CD4-positive, alpha-beta T cell treated with Interleukin-17A for 4 hours (primary cell): ENCODE data around the gene OLIG3.

ENCODE experiments used
- DNase-seq: peaks from one replicate; pipeline ENCODE4 v3.0.0-alpha.2; 2020; ENCODE audit warnings: mixed read lengths

OLIG3 gene

DNA sequence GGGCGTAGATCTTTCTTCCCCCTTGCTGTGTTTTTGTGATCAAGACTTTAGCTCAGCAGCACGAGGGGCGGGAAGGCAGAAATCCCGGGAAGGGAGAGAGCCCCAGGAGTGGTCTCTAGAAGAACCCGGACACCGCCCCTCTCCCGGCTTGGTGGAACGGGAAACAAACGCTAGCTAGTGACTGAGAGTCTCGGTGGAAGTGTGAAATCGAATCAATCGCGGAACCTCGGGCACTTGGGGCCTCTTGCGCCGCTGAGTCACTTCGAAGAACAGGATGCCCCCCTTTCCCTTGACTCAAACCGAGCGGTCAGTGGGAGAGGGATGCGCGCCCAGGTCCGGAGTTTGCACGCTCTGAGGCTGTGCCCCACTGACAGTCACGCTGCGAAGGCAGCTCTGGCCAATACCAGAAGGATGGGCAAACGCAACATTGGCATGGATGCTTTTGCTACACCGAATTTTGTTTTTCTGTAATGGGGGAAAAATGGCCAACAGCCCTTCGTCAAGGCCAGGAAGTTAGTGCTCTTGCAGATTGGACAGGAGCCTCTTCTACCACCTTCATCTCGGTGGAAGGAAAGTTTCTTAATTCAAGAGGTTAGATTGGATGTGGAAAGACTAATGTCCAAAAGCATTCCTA lies 1.6 kb upstream of the OLIG3 start:
- peak; percentile 14 for DNase-seq

DNA sequence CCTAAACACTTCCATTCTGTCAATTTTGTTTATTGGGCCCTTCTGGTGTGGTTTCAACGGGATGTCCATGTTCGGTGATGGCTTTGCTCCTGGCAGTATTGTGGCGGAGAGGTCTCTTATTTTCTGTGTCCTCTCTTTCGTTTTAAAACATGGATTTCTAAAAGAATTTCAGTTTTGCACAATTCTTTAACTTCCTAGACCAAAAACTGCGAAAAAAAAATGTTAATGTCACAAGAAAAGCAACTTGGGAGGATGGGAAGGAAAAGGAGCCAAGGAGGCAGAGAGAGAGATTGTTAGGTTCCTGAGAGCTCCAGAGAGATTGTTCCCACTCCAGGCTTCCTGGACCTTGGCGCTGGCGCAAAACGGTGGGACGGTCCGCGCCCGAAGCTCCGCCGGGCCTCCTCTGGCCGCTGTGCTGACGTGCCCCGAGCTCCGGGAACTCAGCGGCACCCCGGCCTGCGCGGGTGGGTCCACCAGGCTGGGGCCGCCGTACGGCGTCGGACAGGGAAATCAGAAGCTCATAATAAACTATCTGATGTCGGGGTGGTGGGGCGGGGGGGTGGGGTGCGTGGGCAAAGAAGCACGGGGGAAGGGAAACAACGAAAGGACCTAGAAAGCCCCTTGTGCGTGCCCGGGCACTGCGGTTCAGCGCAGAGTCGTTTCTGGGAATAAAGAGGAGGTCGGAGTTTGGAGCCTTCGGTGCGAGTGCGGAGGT lies 951 bp upstream of the OLIG3 start:
- DNase-seq: no peak

DNA sequence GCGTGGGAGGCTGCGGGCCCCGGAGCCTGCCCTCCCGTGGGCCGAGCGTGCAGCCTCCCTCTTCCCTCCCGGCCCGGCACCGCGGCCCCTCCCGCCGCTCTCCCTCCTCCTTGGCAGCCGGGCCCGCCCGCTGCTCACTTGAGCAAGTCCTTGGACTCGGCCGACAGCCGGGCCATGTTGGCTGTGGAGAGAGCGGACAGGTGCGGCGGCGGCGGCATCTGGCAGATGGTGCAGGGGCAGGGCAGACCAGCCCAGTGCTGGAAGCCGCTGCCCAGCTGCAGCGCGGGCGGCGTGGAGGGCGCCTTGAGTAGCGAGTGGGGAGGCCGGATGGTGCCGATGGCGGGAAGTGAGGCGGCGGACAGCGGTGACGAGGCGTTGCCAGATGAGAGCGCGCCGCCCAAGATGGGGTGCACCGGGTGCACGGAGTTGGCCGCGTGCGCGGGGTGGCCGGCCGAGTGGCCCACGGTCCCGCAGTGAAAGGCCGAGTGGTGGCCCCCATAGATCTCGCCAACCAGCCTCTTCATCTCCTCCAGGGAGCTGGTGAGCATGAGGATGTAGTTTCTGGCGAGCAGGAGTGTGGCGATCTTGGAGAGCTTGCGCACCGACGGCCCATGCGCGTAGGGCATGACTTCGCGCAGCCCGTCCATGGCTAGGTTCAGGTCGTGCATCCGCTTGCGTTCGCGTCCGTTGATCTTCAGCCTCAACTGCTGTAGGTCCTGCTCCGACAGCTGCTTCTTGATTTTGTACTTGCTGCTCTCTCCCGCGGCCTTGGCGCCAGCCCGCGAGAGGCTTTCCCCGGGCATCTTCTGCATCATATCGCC lies 766 bp downstream of the OLIG3 start:
- DNase-seq: peak; percentile 43

DNA sequence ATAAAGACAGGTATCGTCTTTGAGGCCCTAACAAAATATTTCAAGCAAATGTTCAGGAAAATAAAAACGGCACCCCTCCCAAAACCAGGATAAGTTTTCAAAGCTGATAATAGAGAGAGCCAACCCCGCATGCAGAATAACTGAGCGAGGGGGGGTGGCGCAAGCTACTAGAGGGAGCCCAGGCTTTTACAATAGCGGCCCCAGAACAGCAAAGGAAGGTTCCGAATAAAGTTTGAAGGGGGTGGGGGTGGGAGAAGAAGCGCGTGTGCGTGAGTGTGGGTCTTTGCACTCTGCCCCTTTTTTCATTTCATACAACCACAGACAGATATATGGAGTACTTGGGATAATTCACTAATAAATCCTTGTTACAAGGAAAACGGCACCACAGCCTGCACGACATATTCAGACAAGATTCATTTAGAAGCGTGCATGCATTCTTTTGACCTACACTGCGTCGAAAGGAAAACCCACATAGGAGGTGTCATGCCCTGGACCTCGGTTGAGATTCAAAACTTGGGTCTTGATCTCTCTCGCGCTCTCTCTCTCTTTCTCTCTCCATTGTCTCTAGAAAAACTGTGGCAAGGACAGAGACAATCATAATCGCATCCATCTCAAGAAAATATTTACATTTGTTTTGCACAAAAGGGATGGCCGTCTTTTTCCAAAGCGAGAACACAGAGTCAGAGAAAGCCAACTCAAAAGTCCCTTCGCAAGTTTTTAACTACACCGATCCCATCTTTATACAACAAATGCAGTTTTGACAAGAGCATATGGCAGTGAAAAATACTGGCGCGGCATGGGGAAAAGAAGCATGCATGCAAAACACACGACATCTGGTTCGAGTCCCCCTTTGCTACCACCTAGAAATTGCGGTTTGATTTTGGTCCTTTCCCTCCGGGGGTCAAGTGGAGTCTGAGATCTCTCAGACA lies 1.6 kb downstream of the OLIG3 start:
- no peak for DNase-seq

DNA sequence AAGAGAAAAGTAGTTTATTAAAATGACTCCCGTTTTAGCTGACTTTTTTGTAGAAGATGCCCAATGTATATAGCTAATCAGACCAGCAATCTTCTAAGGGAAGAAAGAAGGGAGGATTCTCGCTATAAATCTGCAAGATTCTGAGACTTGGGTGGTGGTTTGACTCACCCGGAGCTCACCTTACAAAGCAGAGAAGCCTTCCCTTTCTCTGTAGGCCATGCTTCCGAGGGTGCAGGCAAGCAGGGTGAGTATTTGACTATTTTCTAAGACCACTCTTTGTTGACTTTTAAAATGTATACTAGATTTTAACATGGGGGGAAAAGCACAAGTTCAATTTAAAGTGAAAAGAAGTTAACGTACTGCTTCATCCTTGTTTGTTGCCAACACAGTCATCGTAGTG lies 2.7 kb downstream of the OLIG3 start:
- no peak for DNase-seq

DNA sequence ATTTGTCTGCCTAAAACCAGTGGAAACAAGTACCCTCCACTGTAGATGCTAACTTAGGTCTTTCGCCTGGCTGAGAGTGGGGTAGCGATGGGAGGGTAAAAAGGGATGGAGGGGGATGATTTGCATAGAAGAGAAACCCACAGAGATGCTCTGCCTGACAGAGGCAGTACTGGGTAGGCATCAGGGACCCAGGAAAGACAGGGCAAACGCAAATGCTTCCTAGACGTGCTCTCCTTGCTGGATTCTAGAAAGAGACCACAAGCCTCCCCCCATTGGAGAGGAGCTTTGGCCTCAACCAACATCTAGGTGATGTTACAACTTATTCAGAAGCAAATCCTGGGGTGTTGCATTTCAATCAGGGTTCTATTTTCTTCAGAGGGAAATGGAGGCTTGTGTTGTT lies 3.2 kb downstream of the OLIG3 start:
- no peak for DNase-seq

DNA sequence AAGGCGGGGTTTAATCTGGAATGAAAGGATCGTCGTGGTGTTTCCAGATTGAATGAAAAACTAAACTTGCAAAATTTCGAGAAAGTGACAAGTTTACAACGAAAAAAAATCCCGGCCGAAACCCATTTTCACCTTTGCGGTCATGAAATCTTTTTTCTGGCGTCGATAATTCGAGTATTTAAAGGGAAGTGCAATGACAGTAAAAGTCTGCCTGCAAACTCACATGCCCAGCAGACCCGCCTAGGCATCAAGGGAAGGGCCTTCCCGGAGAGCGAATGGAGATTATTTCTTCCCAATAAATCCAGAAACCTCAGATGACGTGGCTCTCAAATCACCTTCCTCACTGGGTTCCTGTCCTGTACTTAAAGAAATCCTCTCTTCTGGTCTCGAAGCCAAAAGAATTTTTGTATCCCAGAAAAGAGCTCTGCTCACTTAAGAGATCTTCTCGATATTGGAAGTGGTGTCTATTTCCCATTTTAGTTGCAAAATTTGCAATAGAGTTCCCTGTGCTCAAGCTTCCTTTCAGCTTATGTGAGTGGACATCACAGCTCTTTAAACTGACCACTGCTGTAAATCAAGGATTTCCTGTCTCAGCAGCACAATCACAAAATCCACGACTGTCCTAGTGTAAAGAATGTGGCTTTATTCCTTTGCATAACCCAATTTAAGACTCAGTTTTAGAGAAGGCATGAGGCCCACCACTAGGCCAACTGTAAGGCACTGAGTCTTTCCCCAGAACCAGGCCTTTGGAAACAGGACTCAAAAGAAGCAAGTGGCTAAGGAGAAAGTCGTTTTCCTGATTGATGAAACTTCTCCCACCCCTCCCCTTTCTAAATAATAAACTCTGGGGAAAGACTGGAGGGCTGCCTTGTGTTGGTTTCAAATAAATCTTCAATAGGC lies 3.9 kb downstream of the OLIG3 start:
- DNase-seq: no peak

DNA sequence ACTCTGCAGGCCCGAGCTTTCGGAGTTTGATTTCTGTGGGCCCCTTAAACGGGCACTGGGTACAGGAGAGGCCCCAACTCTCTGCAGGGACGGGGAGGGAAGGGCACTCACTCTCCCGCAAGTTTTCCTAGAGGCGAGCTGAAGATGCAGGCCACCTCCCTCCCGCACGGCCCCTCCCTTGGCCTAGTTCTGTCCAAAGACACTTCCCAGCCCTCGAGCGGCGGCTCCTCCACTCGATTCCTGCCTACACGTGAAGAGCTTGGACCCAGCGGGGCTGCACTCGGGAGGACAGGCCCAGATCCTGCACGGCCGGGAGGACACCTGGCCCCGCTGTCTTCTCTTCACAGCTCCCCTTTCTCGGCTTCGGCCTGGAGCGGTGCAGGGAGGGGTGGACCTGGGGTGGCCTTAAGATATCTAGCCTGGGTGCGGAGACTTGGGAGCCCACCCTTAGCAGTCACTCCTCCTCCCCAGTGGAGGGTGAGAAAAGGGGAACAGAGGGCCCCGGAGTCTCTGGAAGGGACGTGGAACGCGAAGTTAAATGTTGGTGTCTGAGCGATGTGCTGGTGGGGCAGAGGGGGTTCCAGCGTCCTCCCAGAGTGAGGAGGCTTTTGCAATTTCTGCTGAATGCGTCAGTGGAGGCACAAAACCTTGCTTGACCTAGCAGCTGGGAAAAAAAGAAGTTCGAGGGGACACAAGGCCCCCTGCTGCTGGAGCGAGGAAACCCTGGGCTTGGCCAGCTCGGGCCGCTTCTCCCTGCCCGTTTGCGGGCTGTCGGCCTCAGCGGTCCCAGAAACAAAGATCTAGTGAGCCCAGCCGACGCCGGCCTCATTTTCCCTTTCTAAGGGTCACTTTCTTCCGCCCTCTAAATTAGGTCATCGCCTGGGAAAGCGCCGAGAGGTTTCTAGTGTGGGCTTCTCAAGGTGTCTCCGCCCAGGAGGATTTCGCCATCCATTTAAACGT lies 4.9 kb downstream of the OLIG3 start:
- DNase-seq: no peak

DNA sequence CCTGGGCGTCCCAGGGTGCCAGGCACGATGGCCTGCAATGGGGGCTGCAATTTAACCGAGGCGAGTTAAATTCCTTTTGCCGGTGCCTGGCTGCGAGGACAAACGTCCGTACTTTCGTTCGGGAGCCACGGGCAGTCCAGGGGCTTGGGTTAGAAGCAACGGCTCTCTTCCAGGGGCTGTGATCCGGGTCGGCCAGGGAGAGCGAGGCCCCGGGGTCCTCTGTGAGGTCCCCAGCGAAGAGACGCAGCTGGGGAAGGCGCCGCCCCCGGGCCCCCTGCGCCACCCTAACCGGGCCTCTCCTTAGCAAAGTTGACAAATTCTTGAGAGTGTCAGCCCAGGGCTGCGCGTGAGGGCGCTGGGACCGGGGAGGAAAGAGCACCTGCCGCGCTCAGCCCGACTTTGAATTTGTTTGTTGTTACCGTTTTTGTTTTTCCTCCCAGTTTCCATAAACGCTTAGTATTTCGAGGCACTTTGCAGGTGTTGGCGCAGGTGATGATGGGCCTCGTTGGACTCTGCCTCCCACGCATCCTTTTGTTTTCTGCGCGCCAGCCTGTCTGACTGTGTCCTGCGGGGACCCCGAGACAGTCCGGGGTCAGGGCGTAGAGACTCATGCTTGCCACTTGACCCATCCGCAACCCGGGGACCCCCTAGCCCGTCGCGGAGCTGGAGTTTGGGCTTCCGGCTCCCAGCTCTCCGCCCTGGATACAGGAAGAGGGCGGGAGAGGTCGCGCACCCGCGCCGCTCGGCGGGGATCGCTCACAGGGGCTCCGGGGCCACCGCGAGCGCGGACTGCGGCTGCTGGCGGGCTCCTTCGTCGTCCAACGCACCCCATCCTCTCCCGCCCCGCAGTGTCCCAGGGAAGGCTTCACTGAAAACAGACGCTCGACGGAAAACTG lies 5.8 kb downstream of the OLIG3 start:
- peak; percentile 36 for DNase-seq

DNA sequence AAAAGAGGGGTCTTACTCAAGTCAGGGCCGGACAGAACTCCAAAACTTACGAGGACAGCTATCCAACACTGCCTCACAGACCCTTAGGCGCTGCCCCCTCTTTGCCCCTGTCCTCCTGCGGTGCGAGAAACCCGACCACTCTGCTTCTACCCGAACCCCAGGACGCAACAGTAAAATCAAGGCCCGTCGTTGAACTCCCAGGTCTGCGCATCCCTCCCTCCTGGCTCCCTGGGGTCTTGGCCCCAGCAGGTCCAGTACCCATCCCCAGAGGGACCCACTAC lies 6.4 kb downstream of the OLIG3 start:
- no peak for DNase-seq

DNA sequence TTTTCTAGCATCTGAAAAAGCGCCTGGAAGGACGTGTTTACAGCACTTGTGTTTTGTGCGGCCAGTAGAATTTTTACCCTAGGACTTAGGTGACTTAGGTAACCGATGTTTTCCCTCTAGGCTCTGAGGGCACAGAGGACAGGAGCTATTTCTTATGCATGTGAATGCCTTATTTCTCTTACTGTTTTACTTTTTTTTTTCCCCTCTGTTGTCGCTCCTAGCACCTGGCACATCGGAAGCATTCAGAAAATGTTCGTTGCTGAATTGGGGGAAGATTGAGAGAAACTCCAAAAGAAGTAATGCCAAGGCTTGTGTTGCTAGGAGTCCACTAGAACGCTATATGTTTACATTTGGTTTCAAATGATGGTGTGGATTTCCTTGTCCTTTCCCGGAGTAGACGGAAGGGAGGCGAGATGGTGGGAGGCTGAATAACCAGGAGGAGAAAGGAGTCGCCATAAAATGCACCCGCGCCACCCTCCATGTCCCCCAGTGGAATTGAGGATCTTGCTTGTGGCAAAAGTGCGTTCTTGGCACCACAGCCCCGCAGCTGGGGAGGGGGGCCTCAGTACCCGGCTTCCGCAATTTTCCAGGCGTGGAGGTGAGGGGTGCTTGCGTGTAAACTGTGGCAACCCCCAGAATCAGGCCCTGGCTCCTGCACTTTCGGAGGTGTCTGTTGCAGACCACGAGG lies 6.9 kb downstream of the OLIG3 start:
- DNase-seq: peak; percentile 6

DNA sequence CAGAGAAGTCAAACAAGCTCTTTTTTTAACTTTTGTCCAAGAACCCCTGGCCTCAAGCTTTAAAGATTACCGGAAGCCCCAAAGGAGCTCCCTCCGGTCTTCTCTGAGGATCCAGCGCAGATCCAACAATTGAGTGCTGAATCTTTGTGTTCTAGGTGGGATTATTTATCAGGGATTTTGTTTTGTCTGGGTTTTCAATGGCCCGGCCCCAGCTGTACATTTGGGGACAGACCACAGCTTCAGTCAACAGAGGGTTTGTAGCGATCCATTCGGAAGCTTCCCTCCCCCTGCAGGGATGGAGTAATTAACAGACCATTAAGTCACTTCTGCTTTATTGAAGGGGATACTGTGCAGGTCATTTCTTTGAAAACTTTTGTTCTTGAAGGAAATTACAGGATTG lies 7.8 kb downstream of the OLIG3 start:
- DNase-seq: no peak

DNA sequence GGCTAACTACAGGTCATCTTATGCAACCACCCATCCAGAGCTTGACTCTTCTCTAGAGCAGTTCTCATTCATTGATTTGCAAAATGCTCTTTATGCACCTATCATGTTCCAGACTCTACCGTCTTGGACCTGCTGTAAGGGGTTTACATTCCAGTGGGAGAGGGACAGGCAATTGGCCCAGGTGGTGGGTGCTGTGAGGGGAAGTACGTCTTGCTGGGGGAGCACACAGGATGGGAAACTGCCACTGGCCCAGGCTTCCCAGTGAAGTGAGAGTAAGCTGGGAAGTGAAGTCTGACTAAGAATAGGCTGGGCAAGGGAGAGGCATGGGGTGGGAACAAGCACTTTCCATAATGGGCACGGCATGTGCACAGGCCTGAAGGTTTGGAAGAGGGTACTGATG lies 13.8 kb downstream of the OLIG3 start:
- no peak for DNase-seq

DNA sequence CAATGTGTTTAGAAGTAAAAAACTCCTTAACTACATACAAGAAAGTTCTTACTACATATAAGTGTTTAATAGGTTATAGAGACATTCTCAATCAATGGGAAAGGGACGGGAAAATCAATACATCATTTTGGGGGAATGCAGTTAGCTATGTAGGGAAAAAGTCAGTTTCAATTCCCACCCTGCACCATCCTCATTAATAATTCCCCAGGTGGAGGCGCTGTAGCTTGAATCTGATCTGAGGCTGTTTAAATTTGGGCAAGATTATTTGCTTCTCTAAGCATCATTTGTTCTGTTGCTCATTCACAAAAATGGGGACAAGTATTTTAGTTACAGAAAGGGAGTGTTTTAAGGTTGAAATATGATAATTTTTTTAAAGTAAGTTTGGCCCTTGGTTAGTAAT lies 19.1 kb downstream of the OLIG3 start:
- DNase-seq: no peak

DNA sequence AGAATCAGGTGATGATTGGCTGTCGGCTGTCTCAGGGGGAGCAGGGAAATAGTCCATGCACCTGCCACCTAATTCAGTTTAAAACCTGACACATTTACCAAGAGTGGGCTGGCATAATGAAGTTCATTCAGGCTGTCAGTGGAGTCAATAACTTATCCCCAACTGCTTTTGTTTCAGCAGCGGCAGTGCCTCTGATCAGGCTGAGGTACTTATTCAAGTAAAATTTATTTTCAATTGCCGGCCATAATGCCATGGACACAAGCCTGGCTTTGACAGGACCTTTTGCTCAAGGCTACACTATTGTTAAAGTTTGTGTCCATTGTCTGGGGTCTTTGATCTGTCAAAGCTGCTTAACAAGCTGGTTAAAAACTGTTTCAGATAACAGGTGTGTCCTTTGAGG lies 20.6 kb downstream of the OLIG3 start:
- no peak for DNase-seq

DNA sequence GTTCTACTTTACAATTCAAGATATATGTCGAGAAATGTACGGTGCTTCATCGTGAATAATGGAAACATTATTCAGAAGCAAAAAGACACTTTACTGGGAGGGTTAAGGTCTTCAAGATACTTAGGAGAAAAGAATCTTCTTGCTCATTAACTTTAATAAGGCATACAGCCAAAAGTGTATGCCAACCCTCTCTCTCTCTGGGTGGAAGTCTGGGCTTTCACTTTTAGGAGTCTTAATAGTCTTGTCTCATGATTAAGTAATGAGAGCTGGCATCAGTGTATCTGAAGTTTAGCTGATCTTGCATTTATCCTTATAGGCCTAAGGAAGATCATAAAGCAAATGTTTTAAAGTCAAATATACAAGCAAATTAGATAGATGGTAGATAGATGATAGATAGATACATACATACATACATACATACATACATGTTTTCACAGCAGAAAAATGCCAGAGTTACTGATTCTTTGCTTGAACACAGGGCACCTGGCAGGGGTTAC lies 21.5 kb downstream of the OLIG3 start:
- no peak for DNase-seq

DNA sequence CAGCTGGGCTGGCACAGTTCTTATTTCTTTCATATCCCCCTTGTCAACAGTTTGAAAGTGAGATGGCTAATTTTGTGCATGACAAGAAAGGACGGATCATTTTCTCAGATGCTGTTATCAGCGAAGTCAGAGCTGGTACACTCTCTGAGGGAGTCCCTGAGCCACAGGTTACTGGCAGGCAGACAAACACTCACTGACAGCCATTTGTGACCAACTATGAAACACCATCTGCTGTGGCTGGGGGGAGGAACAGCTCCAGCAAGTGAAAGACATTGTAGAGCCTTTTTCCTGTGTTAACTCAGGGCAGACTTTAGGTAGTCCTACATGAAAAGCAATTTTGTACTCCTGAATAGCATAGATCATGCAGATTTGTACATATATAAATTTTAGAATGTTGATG lies 22.2 kb downstream of the OLIG3 start:
- no peak for DNase-seq

DNA sequence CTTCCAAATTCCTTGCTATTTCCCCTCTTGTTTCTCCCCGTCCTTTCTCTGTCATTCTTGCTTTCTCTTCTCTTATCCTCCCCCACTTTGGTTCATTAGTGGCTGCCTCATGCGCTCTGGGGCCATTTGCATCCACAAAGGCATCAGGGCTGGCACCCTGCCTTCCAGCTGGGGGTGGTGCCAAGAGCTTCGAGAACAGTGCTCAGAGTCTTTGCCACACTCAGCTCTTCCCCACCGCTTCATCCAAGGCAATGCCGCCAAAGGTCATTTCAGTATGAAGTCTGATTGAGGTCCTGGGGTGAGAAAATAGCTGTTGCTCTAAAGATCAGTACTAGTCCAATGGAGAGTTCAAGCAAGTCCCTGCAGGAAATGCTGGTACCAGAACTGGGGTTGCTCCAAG lies 22.7 kb downstream of the OLIG3 start:
- no peak for DNase-seq

DNA sequence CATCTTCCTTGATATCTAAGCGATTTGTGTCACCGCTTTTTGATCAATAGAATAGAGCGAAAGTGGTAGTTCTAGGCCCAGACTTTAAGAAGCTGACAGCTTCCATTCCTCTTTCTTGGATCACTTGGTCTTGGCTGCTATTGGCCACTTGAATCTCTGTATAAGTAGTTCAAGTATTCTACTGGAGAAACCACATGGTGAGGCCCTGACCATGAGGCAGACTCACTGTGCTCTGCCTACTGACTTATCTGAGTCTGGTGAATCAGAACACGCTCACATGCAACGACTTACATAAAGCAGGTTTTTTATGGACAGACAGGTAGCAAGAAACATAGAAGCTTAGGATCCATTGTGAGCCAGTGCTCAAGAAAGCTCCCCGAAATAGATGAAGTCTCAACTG lies 27.0 kb downstream of the OLIG3 start:
- no peak for DNase-seq
